NCI-H2029 treated with DMSO at 0.1 percent for 48 hours (cell line): ENCODE measurements around the gene MAP3K3.

ENCODE experiments used
- DNase-seq: peaks from one replicate; lab custom pipeline; 2025; lab: John Stamatoyannopoulos, UW

The MAP3K3 gene

GRCh38 chr17:63622574-63623390 lies 565 bp downstream of the MAP3K3 start:
- DNase-seq = no peak

GRCh38 chr17:63623786-63624530 lies 1.7 kb downstream of the MAP3K3 start:
- DNase-seq = no peak

GRCh38 chr17:63624531-63624880 lies 2.3 kb downstream of the MAP3K3 start:
- no peak for DNase-seq

- no peak for DNase-seq
Observed at GRCh38 chr17:63626551-63627180, 4.4 kb downstream of the MAP3K3 start.

- DNase-seq = no peak
Observed at GRCh38 chr17:63629627-63630026, 7.4 kb downstream of the MAP3K3 start.

- DNase-seq = no peak
Observed at GRCh38 chr17:63631062-63631461, 8.8 kb downstream of the MAP3K3 start.

GRCh38 chr17:63631626-63632025 lies 9.4 kb downstream of the MAP3K3 start:
- no peak for DNase-seq

GRCh38 chr17:63633742-63634141 lies 11.5 kb downstream of the MAP3K3 start:
- DNase-seq = no peak

GRCh38 chr17:63634163-63634562 lies 11.9 kb downstream of the MAP3K3 start:
- DNase-seq = no peak

- DNase-seq = no peak
Observed at GRCh38 chr17:63634816-63635215, 12.6 kb downstream of the MAP3K3 start.

GRCh38 chr17:63635290-63635689 lies 13.1 kb downstream of the MAP3K3 start:
- no peak for DNase-seq

- no peak for DNase-seq
Observed at GRCh38 chr17:63635787-63636186, 13.6 kb downstream of the MAP3K3 start.

GRCh38 chr17:63639125-63639524 lies 16.9 kb downstream of the MAP3K3 start:
- peak; percentile 71 for DNase-seq

- DNase-seq = no peak
Observed at GRCh38 chr17:63640038-63640437, 17.8 kb downstream of the MAP3K3 start.

GRCh38 chr17:63641692-63642448 lies 19.7 kb downstream of the MAP3K3 start:
- DNase-seq = no peak

GRCh38 chr17:63644846-63645245 lies 22.6 kb downstream of the MAP3K3 start:
- DNase-seq = no peak

- no peak for DNase-seq
Observed at GRCh38 chr17:63645775-63646487, 23.7 kb downstream of the MAP3K3 start.

- no peak for DNase-seq
Observed at GRCh38 chr17:63646488-63646806, 24.2 kb downstream of the MAP3K3 start.

GRCh38 chr17:63647065-63647725 lies 25.0 kb downstream of the MAP3K3 start:
- DNase-seq = no peak

GRCh38 chr17:63647936-63648335 lies 25.7 kb downstream of the MAP3K3 start:
- DNase-seq = no peak

GRCh38 chr17:63649813-63650212 lies 27.6 kb downstream of the MAP3K3 start:
- DNase-seq = no peak
